H1 (cell line): ENCODE data around the gene GNAI1. TPM values are rescaled to one million over a fixed set of nuclear protein-coding genes. Genes with fewer than 3 reads are reported as not detected.

Source experiments
- CTCF ChIA-PET: fragments of 300-600 bp; sonication (Branson Sonifier 250); formaldehyde crosslinking; loops from one replicate; lab custom pipeline; 2021; ENCODE audit not compliant: partially characterized antibody; lab: Charles Lee
- POLR2A ChIA-PET: fragments of 300-600 bp; sonication (Branson Sonifier 250); formaldehyde crosslinking; loops from one replicate; lab custom pipeline; 2021; ENCODE audit warnings: inconsistent platforms; ENCODE audit not compliant: partially characterized antibody; lab: Charles Lee
- DNase-seq, 2 experiments: peaks; one replicate each; pipeline versions ENCODE4 v3.0.0 to v3.0.0-alpha.2; 2010 to 2022; ENCODE audit warnings: low spot score in 2 of 2, low read depth in 1 of 2, mixed read lengths in 1 of 2
- FAIRE-seq: peaks from 2 replicates; lab custom pipeline; 2011; peaks lifted over from hg19 to GRCh38; lab: Jason Lieb, UNC
- H2AFZ ChIP-seq: 2 replicates; pipeline ENCODE4 v1.8.1; 2012; ENCODE audit warnings: low read length, inconsistent platforms
- H2AK5ac ChIP-seq: 2 replicates; pipeline ENCODE4 v1.6.1; 2013; ENCODE audit warnings: low read depth, low read length
- H2BK120ac ChIP-seq: replicated peaks from 2 replicates; pipeline ENCODE3; 2013; ENCODE audit warnings: low read depth, low read length, inconsistent platforms
- H2BK12ac ChIP-seq: 2 replicates; pipeline ENCODE4 v1.6.1; 2013; ENCODE audit warnings: low read depth, low read length
- H2BK15ac ChIP-seq: 2 replicates; pipeline ENCODE4 v1.6.1; 2013; ENCODE audit warnings: low read length
- H2BK20ac ChIP-seq: 2 replicates; pipeline ENCODE4 v1.6.1; 2013; ENCODE audit warnings: low read length
- H2BK5ac ChIP-seq: 2 replicates; pipeline ENCODE4 v1.6.1; 2013; ENCODE audit warnings: low read depth, low read length
- H3K14ac ChIP-seq: 2 replicates; pipeline ENCODE4 v1.6.1; 2013; ENCODE audit warnings: inconsistent platforms; ENCODE audit not compliant: insufficient read length
- H3K18ac ChIP-seq: 2 replicates; pipeline ENCODE4 v1.6.1; 2013; ENCODE audit warnings: low read length; ENCODE audit errors: extremely low read depth
- H3K23ac ChIP-seq: 2 replicates; pipeline ENCODE4 v1.6.1; 2013; ENCODE audit warnings: inconsistent platforms; ENCODE audit not compliant: insufficient read length
- H3K23me2 ChIP-seq: 2 replicates; pipeline ENCODE4 v1.6.1; 2013; ENCODE audit warnings: low read depth, low read length
- H3K27ac ChIP-seq: 2 replicates; pipeline ENCODE4 v1.6.1; 2011; ENCODE audit warnings: low read depth, low read length, inconsistent platforms
- H3K27me3 ChIP-seq, 4 experiments: replicated peaks in 1 of 4; 1 replicate in 1 of 4; 2 replicates in 3 of 4; pipeline versions ENCODE4 v1.6.1 to v1.8.1; 2011 to 2013; ENCODE audit warnings: low read length in 3 of 4, mild to moderate bottlenecking in 3 of 4, inconsistent platforms in 2 of 4, mixed read lengths in 2 of 4, moderate library complexity in 1 of 4; ENCODE audit not compliant: control insufficient read depth in 3 of 4, insufficient read depth in 3 of 4; ENCODE audit errors: extremely low read depth in 1 of 4
- H3K36me3 ChIP-seq, 4 experiments: 2 replicates each; pipeline versions ENCODE4 v1.6.1 to v1.8.1; 2011 to 2013; ENCODE audit warnings: mild to moderate bottlenecking in 4 of 4, low read length in 3 of 4, moderate library complexity in 2 of 4, control low read depth in 1 of 4, inconsistent platforms in 1 of 4; ENCODE audit not compliant: insufficient read depth in 4 of 4, control insufficient read depth in 2 of 4
- H3K4ac ChIP-seq: replicated peaks from 2 replicates; pipeline ENCODE3; 2013; ENCODE audit warnings: low read length, low read depth, mixed read lengths, inconsistent platforms; ENCODE audit not compliant: insufficient read length
- H3K4me1 ChIP-seq, 4 experiments: replicated peaks in 1 of 4; 1 replicate in 1 of 4; 2 replicates in 3 of 4; pipeline versions ENCODE4 v1.6.1 to v1.8.1; 2011 to 2013; ENCODE audit warnings: low read length in 3 of 4, inconsistent platforms in 2 of 4, mixed read lengths in 1 of 4; ENCODE audit not compliant: insufficient read depth in 4 of 4, control insufficient read depth in 3 of 4
- H3K4me2 ChIP-seq, 2 experiments: 2 replicates each; pipeline versions ENCODE4 v1.6.1 to v1.8.1; 2011 to 2013; ENCODE audit warnings: low read depth in 2 of 2, low read length in 2 of 2, control low read depth in 1 of 2, inconsistent platforms in 1 of 2, mild to moderate bottlenecking in 1 of 2; ENCODE audit not compliant: insufficient read depth in 1 of 2
- H3K4me3 ChIP-seq, 4 experiments: fragments of 200-600, 300-600 bp in 1 of 4; sonication (generic), shearing (Covaris generic), sonication (Bioruptor Twin) in 1 of 4; 2 replicates each; pipeline versions ENCODE4 v1.5.1 to v1.8.1; 2011 to 2016; ENCODE audit warnings: low read length in 4 of 4, low read depth in 3 of 4, control low read depth in 2 of 4, inconsistent platforms in 2 of 4, mild to moderate bottlenecking in 2 of 4, mixed read lengths in 1 of 4, moderate library complexity in 1 of 4; ENCODE audit not compliant: insufficient read depth in 2 of 4; ENCODE audit errors: extremely low read depth in 1 of 4
- H3K56ac ChIP-seq: replicated peaks from 2 replicates; pipeline ENCODE3; 2013; ENCODE audit warnings: low read depth, mild to moderate bottlenecking, mixed read lengths, low read length, inconsistent platforms; ENCODE audit not compliant: insufficient read length
- H3K79me1 ChIP-seq: 2 replicates; pipeline ENCODE4 v1.6.1; 2013; ENCODE audit warnings: low read depth, low read length, control low read depth
- H3K79me2 ChIP-seq, 2 experiments: 2 replicates each; pipeline versions ENCODE4 v1.6.1 to v1.8.1; 2012 to 2013; ENCODE audit warnings: low read length in 2 of 2, mild to moderate bottlenecking in 2 of 2, inconsistent platforms in 1 of 2; ENCODE audit not compliant: insufficient read depth in 2 of 2, control insufficient read depth in 1 of 2
- H3K9ac ChIP-seq, 4 experiments: replicated peaks in 1 of 4; 1 replicate in 1 of 4; 2 replicates in 3 of 4; pipeline versions ENCODE4 v1.6.1 to v1.8.1; 2011 to 2013; ENCODE audit warnings: low read depth in 3 of 4, low read length in 3 of 4, control low read depth in 2 of 4, mild to moderate bottlenecking in 2 of 4, moderate library complexity in 2 of 4, inconsistent platforms in 1 of 4; ENCODE audit errors: extremely low read depth in 1 of 4
- H3K9me3 ChIP-seq, 2 experiments: 2 replicates each; pipeline versions ENCODE4 v1.6.1 to v1.8.1; 2012 to 2013; ENCODE audit warnings: mild to moderate bottlenecking in 2 of 2, moderate library complexity in 2 of 2, control low read depth in 1 of 2, inconsistent platforms in 1 of 2, low read depth in 1 of 2, low read length in 1 of 2, mixed read lengths in 1 of 2; ENCODE audit not compliant: insufficient read depth in 2 of 2
- H4K20me1 ChIP-seq, 2 experiments: replicated peaks in 1 of 2; 2 replicates each; pipeline versions ENCODE3 to v1.8.1; 2011 to 2013; ENCODE audit warnings: inconsistent platforms in 2 of 2, low read length in 2 of 2, mild to moderate bottlenecking in 1 of 2; ENCODE audit not compliant: insufficient read depth in 2 of 2, control insufficient read depth in 1 of 2
- H4K5ac ChIP-seq: 2 replicates; pipeline ENCODE4 v1.6.1; 2013; ENCODE audit warnings: low read length, low read depth, mixed read lengths, inconsistent platforms; ENCODE audit not compliant: insufficient read length
- H4K8ac ChIP-seq: 2 replicates; pipeline ENCODE4 v1.8.0; 2013; ENCODE audit warnings: mild to moderate bottlenecking, moderate library complexity, low read length, inconsistent platforms; ENCODE audit not compliant: insufficient read depth; ENCODE audit errors: extremely low read depth
- H4K91ac ChIP-seq: replicated peaks from 2 replicates; pipeline ENCODE3; 2013; ENCODE audit warnings: low read length, mixed read lengths, inconsistent platforms; ENCODE audit not compliant: insufficient read length
- CHD1 ChIP-seq: IDR thresholded peaks from 2 replicates; pipeline ENCODE4 v1.6.1; 2012; ENCODE audit warnings: low read depth, low read length, improper control_type of control experiment
- CHD2 ChIP-seq: IDR thresholded peaks from 2 replicates; pipeline ENCODE4 v1.6.1; 2012; ENCODE audit warnings: low read length, improper control_type of control experiment
- EGR1 ChIP-seq: IDR thresholded peaks from 2 replicates; pipeline ENCODE4 v1.6.1; 2011; ENCODE audit warnings: low read depth, low read length, borderline replicate concordance
- FOSL1 ChIP-seq: IDR thresholded peaks from 2 replicates; pipeline ENCODE4 v1.6.1; 2011; ENCODE audit warnings: mild to moderate bottlenecking, low read depth, low read length, moderate library complexity; ENCODE audit not compliant: insufficient read depth
- GABPA ChIP-seq: IDR thresholded peaks from 2 replicates; pipeline ENCODE4 v1.6.1; 2011; ENCODE audit warnings: mild to moderate bottlenecking, low read length, moderate library complexity, borderline replicate concordance; ENCODE audit not compliant: insufficient read depth
- HDAC6 ChIP-seq: IDR thresholded peaks from one replicate; pipeline ENCODE4 v1.7.1; 2012; ENCODE audit warnings: low read depth, mild to moderate bottlenecking, inconsistent platforms, low read length, moderate library complexity
- KDM1A ChIP-seq: fragments of 200-600, 300-600 bp; sonication (generic); IDR thresholded peaks from 2 replicates; pipeline ENCODE4 v1.7.1; 2016; ENCODE audit warnings: mild to moderate bottlenecking, low read length, borderline replicate concordance
- MAFK ChIP-seq: IDR thresholded peaks from 2 replicates; pipeline ENCODE4 v1.6.1; 2012; ENCODE audit warnings: low read depth, mild to moderate bottlenecking, improper control_type of control experiment, low read length
- NRF1 ChIP-seq: IDR thresholded peaks from 2 replicates; pipeline ENCODE4 v1.6.1; 2011; ENCODE audit warnings: mild to moderate bottlenecking, low read depth, low read length, improper control_type of control experiment
- RAD21 ChIP-seq, 2 experiments: IDR thresholded peaks in 1 of 2; conservative IDR thresholded peaks in 1 of 2; 2 replicates each; pipeline ENCODE4 v1.6.1; 2011; ENCODE audit warnings: low read depth in 2 of 2, low read length in 2 of 2, improper control_type of control experiment in 1 of 2, inconsistent platforms in 1 of 2, mild to moderate bottlenecking in 1 of 2, moderate library complexity in 1 of 2
- SP4 ChIP-seq: IDR thresholded peaks from 2 replicates; pipeline ENCODE4 v1.6.1; 2012; ENCODE audit warnings: low read length, inconsistent platforms
- SRF ChIP-seq: IDR thresholded peaks from 2 replicates; pipeline ENCODE4 v1.6.1; 2011; ENCODE audit warnings: mild to moderate bottlenecking, low read depth, low read length, moderate library complexity
- SUZ12 ChIP-seq: fragments of 200-600 bp; sonication (generic); IDR thresholded peaks from 2 replicates; pipeline ENCODE4 v1.6.1; 2012; ENCODE audit warnings: mild to moderate bottlenecking, inconsistent platforms, low read length, moderate library complexity, mixed read lengths
- TAF1 ChIP-seq: IDR thresholded peaks from 2 replicates; pipeline ENCODE4 v1.6.1; 2011; ENCODE audit warnings: mild to moderate bottlenecking, low read depth, low read length
- TAF7 ChIP-seq: optimal IDR thresholded peaks from 2 replicates; pipeline ENCODE3; 2011; ENCODE audit warnings: low read depth, mild to moderate bottlenecking, inconsistent platforms, low read length, moderate library complexity, borderline replicate concordance
- TBP ChIP-seq: IDR thresholded peaks from 2 replicates; pipeline ENCODE4 v1.6.1; 2011; ENCODE audit warnings: low read depth, low read length, improper control_type of control experiment
- WGBS, 2 experiments: shearing (Covaris generic) in 1 of 2; methylation state at CpG; one replicate each; pipeline versions ENCODE4 v1.1.6 to v1.1.7; 2013 to 2015; ENCODE audit warnings: low lambda C conversion rate in 2 of 2, mixed read lengths in 2 of 2, inconsistent platforms in 1 of 2, low coverage in 1 of 2, missing lambda C conversion rate in 1 of 2; ENCODE audit not compliant: insufficient replicate concordance in 2 of 2, insufficient coverage in 1 of 2, insufficient read length in 1 of 2; ENCODE audit errors: extremely low coverage in 1 of 2, missing lambda C conversion rate in 1 of 2; 5-methylcytosine and 5-hydroxymethylcytosine counted together
- polyA plus RNA-seq, 7 experiments: library from polyadenylated mRNA; depleted of rRNA in 3 of 7; stranded (reverse) in 5 of 7; unstranded in 2 of 7; fragments of >200 nt in 5 of 7; fragments of 200-250 nt in 2 of 7; gene quantifications; 1 replicate in 5 of 7; 2 replicates in 1 of 7; 4 replicates in 1 of 7; pipeline versions ENCODE4 v1.2.1 to v1.2.3, GENCODE V29; 2011 to 2013; ENCODE audit warnings: missing spikeins in 2 of 7, mixed read lengths in 2 of 7
- total RNA-seq: library from RNA; stranded (reverse); fragmentation: NEBNext Ultra II Directional; extraction: Animal tissue kit (Norgen Biotek cat#: 25700); gene quantifications from 2 replicates; pipeline ENCODE4 v1.2.1, GENCODE V29; 2021

The GNAI1 gene
- total and polyA plus RNA-seq, 2 of the 8 experiments (the other 6 are each of a cell fraction or from before 2014, with no cell fraction given) = 8.0 to 29.5 TPM

DNA sequence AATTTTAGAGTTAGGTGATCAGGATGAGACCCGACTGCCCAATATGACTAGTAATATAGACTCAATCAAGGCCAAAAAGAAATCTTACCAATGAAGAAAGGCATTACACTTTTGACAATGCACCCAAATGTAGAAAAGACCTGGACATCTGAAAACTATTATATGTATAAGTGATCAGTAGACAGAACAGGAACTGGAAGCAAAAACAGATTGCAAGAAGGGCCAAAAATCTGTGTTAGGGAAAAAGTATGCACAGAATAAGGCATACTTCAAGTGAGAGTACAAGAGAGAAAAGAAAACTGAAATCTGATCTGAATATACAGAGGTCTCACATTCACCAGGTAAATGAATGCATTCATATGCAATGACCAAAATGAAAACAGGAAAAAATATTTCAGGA, 107.0 kb downstream of the GNAI1 start:
- Histone ChIP-seq H3K23ac (no peak overlapping the region), H2BK20ac (no peak overlapping the region), H4K20me1 (no peaks in the 10 kb centered on the region), H2BK120ac (no peak overlapping the region), H3K79me2 (no peaks in the 10 kb centered on the region), H3K36me3 (no peaks in the 10 kb centered on the region), H2BK12ac (no peak overlapping the region), H3K79me1 (no peaks in the 10 kb centered on the region), H3K23me2 (no peaks in the 10 kb centered on the region), H3K9me3 (no peaks in the 10 kb centered on the region), H3K27ac (no peak overlapping the region), H2BK5ac (no peak overlapping the region), H3K56ac (no peak overlapping the region), H3K9ac (no peak overlapping the region), H3K4me2 (no peak overlapping the region), H3K14ac (no peak overlapping the region), H2AK5ac (no peak overlapping the region), H3K27me3 (no peaks in the 10 kb centered on the region), H3K4me1 (no peaks in the 10 kb centered on the region), H3K4me3 (no peak overlapping the region), H2AFZ (no peak overlapping the region), H3K18ac (no peak overlapping the region), H4K8ac (no peak overlapping the region), H3K4ac (no peak overlapping the region), H4K91ac (no peak overlapping the region), H2BK15ac (no peak overlapping the region), H4K5ac (no peak overlapping the region)
- 94% methylated on average over 1 of the region's 1 CpG; no CpG with 5 or more reads in 1 of the 2 experiments for WGBS, 2 experiments
- FAIRE-seq = no peak
- no peak for DNase-seq
- TF ChIP-seq SP4 (no peak), TAF7 (no peak), CHD2 (no peak), KDM1A (no peak), SRF (no peak), HDAC6 (no peak), TAF1 (no peak), NRF1 (no peak), SUZ12 (no peak), GABPA (no peak), FOSL1 (no peak), CHD1 (no peak), MAFK (no peak), EGR1 (no peak), RAD21 (IDR thresholded peaks at IDR 0.05 in 1 of 2, conservative IDR thresholded peaks at IDR 0.05 in 1 of 2; ENCODE audit: low read depth in 2 of 2, low read length in 2 of 2) (no peak), TBP (no peak)
- ChIA-PET CTCF (no interaction called here), POLR2A (no interaction called here)
